Astrocyte of the spinal cord (primary cell): ENCODE results near the gene ALDH1B1.
"Not testable (repeated sequence)": the region's sequence is repeated elsewhere in the genome, so short reads cannot be mapped to it uniquely, and the experiment has no call there.

Source experiments
- DNase-seq: peaks from one replicate; pipeline ENCODE4 v3.0.0; 2011; ENCODE audit warnings: low read depth, low spot score
- H3K4me3 ChIP-seq: 2 replicates; pipeline ENCODE4 v1.5.1; 2011; ENCODE audit warnings: low read depth, mild to moderate bottlenecking, low read length, moderate library complexity
- in situ Hi-C: cut with HindIII; loops from 2 replicates; pipeline ENCODE4 v1.10.0; 2017; ENCODE audit warnings: low sequenced_read_pairs
- TF ChIP-seq, protein P1 (sequence below): IDR thresholded peaks from 2 replicates; pipeline ENCODE4 v1.5.1; 2012; ENCODE audit warnings: low read depth, mild to moderate bottlenecking, low read length, inconsistent platforms

ALDH1B1 gene

DNA sequence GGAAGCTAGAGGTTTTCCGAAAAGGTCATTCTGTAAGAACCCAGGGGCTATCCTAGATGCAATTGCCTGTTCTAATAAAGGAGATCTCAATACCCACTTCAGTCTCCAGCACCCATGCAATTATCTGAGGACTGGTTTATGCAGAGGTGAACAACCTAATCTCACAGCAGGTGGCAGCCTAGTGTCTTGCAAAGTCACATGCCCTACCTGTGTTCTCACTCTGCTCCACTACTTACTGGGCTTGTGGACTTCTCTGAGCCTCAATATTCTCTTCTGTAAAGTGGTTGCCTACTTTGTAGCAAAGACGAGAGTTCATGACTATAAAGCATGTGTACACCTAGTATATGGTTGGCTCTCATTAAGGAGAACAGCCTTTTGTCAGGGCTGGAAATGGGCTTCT lies 21.0 kb upstream of the ALDH1B1 start:
- in situ Hi-C loops = no loop called here
- TF ChIP-seq, protein P1, sequence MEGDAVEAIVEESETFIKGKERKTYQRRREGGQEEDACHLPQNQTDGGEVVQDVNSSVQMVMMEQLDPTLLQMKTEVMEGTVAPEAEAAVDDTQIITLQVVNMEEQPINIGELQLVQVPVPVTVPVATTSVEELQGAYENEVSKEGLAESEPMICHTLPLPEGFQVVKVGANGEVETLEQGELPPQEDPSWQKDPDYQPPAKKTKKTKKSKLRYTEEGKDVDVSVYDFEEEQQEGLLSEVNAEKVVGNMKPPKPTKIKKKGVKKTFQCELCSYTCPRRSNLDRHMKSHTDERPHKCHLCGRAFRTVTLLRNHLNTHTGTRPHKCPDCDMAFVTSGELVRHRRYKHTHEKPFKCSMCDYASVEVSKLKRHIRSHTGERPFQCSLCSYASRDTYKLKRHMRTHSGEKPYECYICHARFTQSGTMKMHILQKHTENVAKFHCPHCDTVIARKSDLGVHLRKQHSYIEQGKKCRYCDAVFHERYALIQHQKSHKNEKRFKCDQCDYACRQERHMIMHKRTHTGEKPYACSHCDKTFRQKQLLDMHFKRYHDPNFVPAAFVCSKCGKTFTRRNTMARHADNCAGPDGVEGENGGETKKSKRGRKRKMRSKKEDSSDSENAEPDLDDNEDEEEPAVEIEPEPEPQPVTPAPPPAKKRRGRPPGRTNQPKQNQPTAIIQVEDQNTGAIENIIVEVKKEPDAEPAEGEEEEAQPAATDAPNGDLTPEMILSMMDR = no peak
- H3K4me3 ChIP-seq = no peak overlapping the region
- no peak for DNase-seq

DNA sequence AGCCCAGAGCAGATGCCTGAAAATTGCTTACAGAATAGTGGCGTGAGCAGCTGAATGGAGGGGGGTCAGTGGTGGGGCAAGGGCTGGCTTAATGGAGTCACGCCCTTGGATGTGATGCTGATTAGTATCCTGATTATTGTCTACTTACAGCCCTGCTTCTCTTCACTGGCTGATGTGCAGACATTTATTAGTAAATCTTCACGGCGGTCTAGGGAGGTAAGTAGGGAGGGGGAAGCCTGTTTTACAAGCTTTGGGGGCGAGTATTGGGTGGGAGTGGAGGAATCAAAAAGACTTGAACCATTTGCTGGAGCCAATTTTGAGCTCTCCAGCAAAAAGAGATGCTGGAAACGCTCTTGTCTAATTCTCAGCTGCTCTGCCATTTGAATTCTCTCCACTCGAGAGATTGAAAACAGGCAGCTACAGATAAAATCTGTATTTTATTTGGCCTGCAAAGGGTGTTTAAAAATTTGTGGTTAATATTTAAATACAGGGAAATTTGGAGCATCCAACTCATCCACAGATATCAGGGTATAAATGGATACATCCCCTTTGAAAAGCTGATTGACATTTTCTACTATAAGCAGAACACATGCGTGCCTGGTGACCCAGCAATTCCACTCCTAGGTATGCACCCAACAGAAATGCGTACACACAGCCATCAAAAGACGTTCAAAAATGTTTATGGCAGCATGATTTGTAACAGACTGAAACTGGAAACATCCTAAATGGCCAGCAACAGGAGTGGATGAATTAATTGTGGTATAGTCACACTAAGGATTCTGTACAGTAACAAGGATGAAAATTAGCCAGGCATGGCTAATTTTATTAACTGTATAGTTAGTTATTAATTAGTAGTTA lies 19.5 kb upstream of the ALDH1B1 start:
- no peak for DNase-seq
- in situ Hi-C loops = no loop called here
- TF ChIP-seq, protein P1 = no peak
- H3K4me3 ChIP-seq = no peak overlapping the region

DNA sequence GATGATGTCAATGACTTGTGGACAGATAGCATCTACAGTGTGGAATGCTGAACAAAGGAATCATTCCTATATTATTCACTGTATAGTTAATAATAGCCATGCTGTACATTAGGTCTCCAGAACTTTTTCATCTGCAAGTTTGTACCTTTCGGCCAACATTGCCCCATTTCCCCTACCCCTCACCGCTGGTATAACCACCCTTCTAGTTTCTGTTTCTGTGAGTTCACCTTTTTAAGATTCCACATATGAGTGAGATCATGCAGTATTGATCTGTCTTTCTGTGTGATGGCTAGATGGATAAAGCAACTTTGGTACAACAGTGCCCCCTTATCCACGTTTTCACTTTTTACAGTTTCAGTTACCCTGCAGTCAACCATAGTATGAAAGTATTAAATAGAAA lies 18.8 kb upstream of the ALDH1B1 start:
- TF ChIP-seq, protein P1 = no peak
- DNase-seq = no peak
- H3K4me3 ChIP-seq = no peak overlapping the region
- in situ Hi-C loops = no loop called here

DNA sequence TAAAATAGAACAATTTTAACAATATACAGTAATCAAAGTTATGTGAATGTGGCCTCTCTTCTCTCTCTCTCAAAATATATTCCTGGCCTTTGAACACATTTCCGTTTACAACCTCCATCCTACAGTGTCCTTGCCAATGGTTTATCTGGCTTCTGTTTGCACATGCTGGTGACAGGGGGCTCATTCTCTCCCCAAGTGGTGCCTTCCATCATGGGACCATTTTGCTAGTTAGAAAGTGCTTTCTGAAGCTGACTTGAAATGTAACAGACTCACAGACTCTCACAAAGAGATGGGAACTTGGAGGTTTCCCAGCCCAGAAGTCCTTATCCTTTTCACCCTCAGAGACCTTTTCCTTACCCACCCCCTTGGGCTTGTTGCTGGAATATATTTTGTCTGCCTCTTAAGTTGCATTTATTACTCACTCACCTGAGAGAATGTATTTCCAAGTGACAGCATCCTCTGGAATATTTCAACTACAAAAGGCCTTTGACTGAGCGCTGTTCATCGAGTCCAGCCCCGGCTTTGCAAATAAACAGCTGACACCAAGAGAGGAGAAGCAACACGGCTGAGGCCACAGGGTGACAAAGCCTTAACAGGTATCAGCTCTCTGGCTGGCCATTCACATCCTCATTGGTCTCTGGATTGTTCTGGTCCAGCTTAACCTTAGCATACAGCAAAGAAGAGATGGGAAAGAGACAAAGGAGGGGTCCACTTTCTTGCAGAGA lies 17.5 kb upstream of the ALDH1B1 start:
- in situ Hi-C loops = no loop called here
- no peak overlapping the region for H3K4me3 ChIP-seq
- DNase-seq = no peak
- TF ChIP-seq, protein P1 = no peak

DNA sequence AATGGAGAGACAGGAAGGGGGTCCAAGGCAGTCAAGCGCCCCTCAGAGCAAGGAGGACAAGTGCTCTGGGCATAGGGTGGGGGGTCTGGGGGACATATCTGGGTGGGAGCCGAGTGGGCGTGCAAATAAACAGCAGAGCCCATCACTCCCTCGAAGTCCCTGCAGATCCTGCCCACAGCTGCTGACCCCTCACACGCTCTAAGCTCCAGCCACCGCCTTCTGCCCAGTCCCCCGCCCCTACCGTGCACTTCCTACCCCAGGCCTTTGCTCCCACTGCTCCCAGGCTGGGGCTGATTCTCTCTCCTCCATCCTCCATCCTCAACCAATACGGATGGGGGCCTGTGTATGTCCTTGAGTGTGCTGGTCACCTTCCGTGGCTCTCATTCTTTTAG lies 16.9 kb upstream of the ALDH1B1 start:
- TF ChIP-seq, protein P1 = no peak
- in situ Hi-C loops = no loop called here
- DNase-seq = no peak
- no peak overlapping the region for H3K4me3 ChIP-seq

DNA sequence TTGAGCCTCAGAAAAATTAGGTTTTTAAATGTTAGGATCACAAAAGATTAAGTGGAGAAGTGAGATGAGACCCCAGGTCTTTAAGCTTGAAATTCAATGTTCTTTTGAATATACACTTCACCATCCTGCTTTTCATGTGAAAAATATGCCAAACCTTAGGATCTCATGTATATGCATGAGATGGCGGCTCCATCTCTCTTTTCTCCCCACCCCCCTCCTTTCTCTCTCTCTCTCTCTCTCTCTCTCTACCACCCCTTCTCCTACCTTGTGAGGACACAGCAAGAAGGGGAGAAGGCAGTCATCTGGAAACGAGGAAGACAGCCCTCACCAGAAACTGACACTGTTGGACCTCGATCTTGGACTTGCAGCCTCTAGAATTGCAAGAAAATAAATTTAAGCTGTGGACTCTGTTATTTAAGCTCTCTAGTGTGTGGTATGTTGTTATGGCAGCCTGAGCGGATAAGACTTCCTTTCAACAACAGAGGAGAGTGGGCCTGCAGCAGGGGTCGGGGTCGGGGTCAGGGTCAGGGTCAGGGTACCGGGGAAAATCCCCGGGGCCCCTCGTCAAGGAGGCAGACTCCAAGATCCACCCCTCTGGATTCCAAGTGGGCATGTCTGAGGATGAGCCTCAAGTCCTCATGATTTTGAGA lies 16.4 kb upstream of the ALDH1B1 start:
- no peak for DNase-seq
- TF ChIP-seq, protein P1 = no peak
- in situ Hi-C loops = no loop called here

DNA sequence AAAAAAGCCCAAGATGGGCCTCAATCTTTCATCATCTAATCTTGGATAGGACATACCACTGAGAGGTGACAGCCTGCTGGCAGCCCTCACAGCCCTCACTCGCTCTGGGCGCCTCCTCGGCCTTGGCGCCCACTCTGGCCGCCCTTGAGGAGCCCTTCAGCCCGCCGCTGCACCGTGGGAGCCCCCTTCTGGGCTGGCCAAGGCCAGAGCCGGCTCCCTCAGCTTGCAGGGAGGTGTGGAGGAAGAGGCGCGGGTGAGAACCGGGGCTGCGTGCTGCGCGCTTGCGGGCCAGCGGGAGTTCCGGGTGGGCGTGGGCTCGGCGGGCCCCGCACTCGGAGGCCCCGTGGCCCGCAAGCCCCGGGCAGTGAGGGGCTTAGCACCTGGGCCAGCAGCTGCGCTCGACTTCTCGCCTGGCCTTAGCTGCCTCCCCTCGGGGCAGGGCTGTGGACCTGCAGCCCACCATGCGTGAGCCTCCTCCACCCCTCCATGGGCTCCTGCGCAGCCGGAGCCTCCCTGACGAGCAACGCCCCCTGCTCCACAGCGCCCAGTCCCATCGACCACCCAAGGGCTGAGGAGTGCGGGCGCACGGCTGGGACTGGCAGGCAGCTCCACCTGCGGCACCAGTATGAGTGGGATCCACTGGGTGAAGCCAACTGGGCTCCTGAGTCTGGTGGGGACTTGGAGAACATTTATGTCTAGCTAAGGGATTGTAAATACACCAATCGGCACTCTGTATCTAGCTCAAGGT lies 15.0 kb upstream of the ALDH1B1 start:
- in situ Hi-C loops, H3K4me3 ChIP-seq, DNase-seq: not testable (repeated sequence)

More for the DNA sequence above, 16.4 kb upstream of the ALDH1B1 start:
- H3K4me3 ChIP-seq = no peak overlapping the region
